ENCODE results near the gene ZMYND10. TPM values are rescaled to one million over a fixed set of nuclear protein-coding genes. Genes with fewer than 3 reads are reported as not detected.

Gene ZMYND10
- under 1 TPM; 0.39 to 0.74 TPM for total RNA-seq

GRCh38 chr3:50345586-50346234 is at the start of gene ZMYND10:
ZMYND10 (minus strand) TSS chr3:50345732; CDS start chr3:50345579, 153 bp downstream.
- Mint-ChIP-seq H3K27me3 (no peaks in the 10 kb centered on the region), H3K4me3 (peak within 1 kb of the TSS; percentile 66), H3K36me3 (peaks cover 9% of the 10 kb centered on the region), H3K9me3 (no peaks in the 10 kb centered on the region), H3K27ac (no peak within 1 kb of the TSS), H3K4me1 (peaks cover 41% of the 10 kb centered on the region)
- DNase-seq: peak; percentile 83

- Mint-ChIP-seq H3K27me3 (no peaks in the 10 kb centered on the region), H3K4me3 (no peak overlapping the region), H3K4me1 (peaks cover 3% of the 10 kb centered on the region), H3K9me3 (no peaks in the 10 kb centered on the region), H3K27ac (no peak overlapping the region), H3K36me3 (no peaks in the 10 kb centered on the region)
- no peak for DNase-seq
These were observed 47.5 kb upstream of the ZMYND10 start for GRCh38 chr3:50393061-50393460.

GRCh38 chr3:50392101-50392715 is 46.7 kb upstream of the ZMYND10 start:
- Mint-ChIP-seq H3K9me3 (no peaks in the 10 kb centered on the region), H3K4me1 (peaks cover 3% of the 10 kb centered on the region), H3K27ac (no peak overlapping the region), H3K4me3 (no peak overlapping the region), H3K36me3 (no peaks in the 10 kb centered on the region), H3K27me3 (no peaks in the 10 kb centered on the region)
- DNase-seq: no peak

GRCh38 chr3:50390508-50391224 is 45.1 kb upstream of the ZMYND10 start:
- no peak overlapping the region for H3K4me3 Mint-ChIP-seq
- peaks cover 3% of the 10 kb centered on the region for H3K4me1 Mint-ChIP-seq
- H3K36me3 Mint-ChIP-seq: no peaks in the 10 kb centered on the region
- no peak for DNase-seq
- no peak overlapping the region for H3K27ac Mint-ChIP-seq
- H3K27me3 Mint-ChIP-seq: no peaks in the 10 kb centered on the region
- no peaks in the 10 kb centered on the region for H3K9me3 Mint-ChIP-seq

- peaks cover 3% of the 10 kb centered on the region for H3K4me1 Mint-ChIP-seq
- DNase-seq: no peak
- no peak overlapping the region for H3K27ac Mint-ChIP-seq
- H3K9me3 Mint-ChIP-seq: no peaks in the 10 kb centered on the region
- no peak overlapping the region for H3K4me3 Mint-ChIP-seq
- no peaks in the 10 kb centered on the region for H3K36me3 Mint-ChIP-seq
- H3K27me3 Mint-ChIP-seq: no peaks in the 10 kb centered on the region
These were observed 43.9 kb upstream of the ZMYND10 start for GRCh38 chr3:50389414-50389767.

GRCh38 chr3:50388720-50389413 is 43.3 kb upstream of the ZMYND10 start:
- Mint-ChIP-seq H3K4me1 (peaks cover 3% of the 10 kb centered on the region), H3K27ac (no peak overlapping the region), H3K4me3 (no peak overlapping the region), H3K27me3 (no peaks in the 10 kb centered on the region), H3K36me3 (no peaks in the 10 kb centered on the region), H3K9me3 (no peaks in the 10 kb centered on the region)
- no peak for DNase-seq

GRCh38 chr3:50388016-50388719 is 42.6 kb upstream of the ZMYND10 start:
- peaks cover 3% of the 10 kb centered on the region for H3K4me1 Mint-ChIP-seq

GRCh38 chr3:50385754-50386153 is 40.2 kb upstream of the ZMYND10 start:
- Mint-ChIP-seq H3K4me3 (no peak overlapping the region), H3K27ac (no peak overlapping the region), H3K36me3 (no peaks in the 10 kb centered on the region), H3K9me3 (no peaks in the 10 kb centered on the region), H3K27me3 (no peaks in the 10 kb centered on the region), H3K4me1 (no peaks in the 10 kb centered on the region)
- DNase-seq: no peak

More at GRCh38 chr3:50388016-50388719, 42.6 kb upstream of the ZMYND10 start:
- Mint-ChIP-seq H3K36me3 (no peaks in the 10 kb centered on the region), H3K4me3 (no peak overlapping the region), H3K9me3 (no peaks in the 10 kb centered on the region), H3K27ac (no peak overlapping the region), H3K27me3 (no peaks in the 10 kb centered on the region)
- DNase-seq: no peak

GRCh38 chr3:50383750-50384149 is 38.2 kb upstream of the ZMYND10 start:
- Mint-ChIP-seq H3K4me1 (no peaks in the 10 kb centered on the region), H3K36me3 (no peaks in the 10 kb centered on the region), H3K27ac (no peak overlapping the region), H3K4me3 (no peak overlapping the region), H3K9me3 (no peaks in the 10 kb centered on the region), H3K27me3 (no peaks in the 10 kb centered on the region)
- no peak for DNase-seq

- no peaks in the 10 kb centered on the region for H3K36me3 Mint-ChIP-seq
- H3K4me3 Mint-ChIP-seq: no peak overlapping the region
- no peaks in the 10 kb centered on the region for H3K27me3 Mint-ChIP-seq
- no peak for DNase-seq
- no peaks in the 10 kb centered on the region for H3K4me1 Mint-ChIP-seq
- no peak overlapping the region for H3K27ac Mint-ChIP-seq
- no peaks in the 10 kb centered on the region for H3K9me3 Mint-ChIP-seq
These were observed 37.2 kb upstream of the ZMYND10 start for GRCh38 chr3:50382722-50383121.

GRCh38 chr3:50381383-50381782 is 35.9 kb upstream of the ZMYND10 start:
- H3K27me3 Mint-ChIP-seq: no peaks in the 10 kb centered on the region
- no peak for DNase-seq
- H3K4me3 Mint-ChIP-seq: no peak overlapping the region
- H3K36me3 Mint-ChIP-seq: no peaks in the 10 kb centered on the region
- no peaks in the 10 kb centered on the region for H3K4me1 Mint-ChIP-seq
- H3K9me3 Mint-ChIP-seq: no peaks in the 10 kb centered on the region
- no peak overlapping the region for H3K27ac Mint-ChIP-seq

- Mint-ChIP-seq H3K27ac (no peak overlapping the region), H3K36me3 (no peaks in the 10 kb centered on the region), H3K9me3 (no peaks in the 10 kb centered on the region), H3K27me3 (no peaks in the 10 kb centered on the region), H3K4me1 (no peaks in the 10 kb centered on the region), H3K4me3 (no peak overlapping the region)
- no peak for DNase-seq
These were observed 35.0 kb upstream of the ZMYND10 start for GRCh38 chr3:50380405-50381085.

GRCh38 chr3:50378757-50379156 is 33.2 kb upstream of the ZMYND10 start:
- Mint-ChIP-seq H3K4me3 (no peak overlapping the region), H3K36me3 (no peaks in the 10 kb centered on the region), H3K27me3 (no peaks in the 10 kb centered on the region), H3K27ac (no peak overlapping the region), H3K4me1 (no peaks in the 10 kb centered on the region), H3K9me3 (no peaks in the 10 kb centered on the region)
- DNase-seq: no peak

- no peaks in the 10 kb centered on the region for H3K36me3 Mint-ChIP-seq
- no peak overlapping the region for H3K27ac Mint-ChIP-seq
- H3K4me3 Mint-ChIP-seq: no peak overlapping the region
- DNase-seq: no peak
- no peaks in the 10 kb centered on the region for H3K9me3 Mint-ChIP-seq
- H3K27me3 Mint-ChIP-seq: no peaks in the 10 kb centered on the region
- H3K4me1 Mint-ChIP-seq: peaks cover 2% of the 10 kb centered on the region
These were observed 32.5 kb upstream of the ZMYND10 start for GRCh38 chr3:50378024-50378423.
